ENCODE measurements around the gene GNAS. TPM values are rescaled to one million over a fixed set of nuclear protein-coding genes. Genes with fewer than 3 reads are reported as not detected.
A peak's percentile ranks its signal among the peaks of the same experiment; 100 is the strongest.

Gene GNAS
- total RNA-seq, 3 donors from 2014 or later (not counting 1 experiment from before 2014, with no cell fraction given) = 530 to 823 (median 582) TPM

DNA sequence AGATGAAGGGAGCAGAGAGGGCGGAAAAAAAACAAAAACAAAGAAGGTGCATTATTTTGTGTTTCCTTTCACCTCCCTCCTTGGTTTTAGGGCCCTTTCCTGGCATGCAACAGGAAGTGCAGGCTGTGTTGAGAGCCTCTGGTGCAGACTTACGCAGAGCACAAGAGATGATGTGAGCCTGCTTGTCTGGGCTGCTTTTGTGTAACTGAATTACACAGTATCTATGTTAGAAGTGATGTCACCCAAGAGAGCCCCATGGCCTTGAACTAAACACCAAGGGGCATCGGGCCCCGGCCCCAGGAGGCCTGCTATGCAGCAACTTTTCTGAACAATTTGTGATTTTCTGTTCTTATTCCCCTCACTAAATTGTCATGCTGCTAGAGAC, 25.5 kb downstream of the GNAS start:
- H3K27me3 Mint-ChIP-seq (ENCODE audit: low read depth in 2 of 2) = peaks cover 0 to 7% of the 10 kb centered on the region in 2 donors
- H3K27ac ChIP-seq (ENCODE audit: low read length) = no peak overlapping the region
- no peaks in the 10 kb centered on the region for H3K36me3 ChIP-seq (ENCODE audit: control insufficient read depth, insufficient read depth, low read length)
- intact Hi-C loops (cut with micrococcal nuclease) = no loop called here
- ATAC-seq (no peak), DNase-seq (peak in 1 of 2 donors; percentile 55)
- H3K9me3 Mint-ChIP-seq = no peaks in the 10 kb centered on the region
- H3K4me3 ChIP-seq (ENCODE audit: low read length) = no peak overlapping the region
- no peak overlapping the region for H3K27ac Mint-ChIP-seq
- H3K36me3 Mint-ChIP-seq = no peaks in the 10 kb centered on the region
- no peaks in the 10 kb centered on the region for H3K9me3 ChIP-seq (ENCODE audit: control insufficient read depth, insufficient read depth, low read length)
- WGBS (ENCODE audit: insufficient coverage) = 70% methylated on average over 4 of the region's 4 CpGs
- TF ChIP-seq CTCF (IDR thresholded peaks at IDR 0.05) = no peak
- no peak overlapping the region for H3K4me3 Mint-ChIP-seq
- H3K4me1 ChIP-seq (ENCODE audit: control insufficient read depth, insufficient read depth, low read length) = no peaks in the 10 kb centered on the region
- no peaks in the 10 kb centered on the region for H3K4me1 Mint-ChIP-seq
- no peaks in the 10 kb centered on the region for H3K27me3 ChIP-seq (ENCODE audit: control insufficient read depth, insufficient read depth, low read length)

DNA sequence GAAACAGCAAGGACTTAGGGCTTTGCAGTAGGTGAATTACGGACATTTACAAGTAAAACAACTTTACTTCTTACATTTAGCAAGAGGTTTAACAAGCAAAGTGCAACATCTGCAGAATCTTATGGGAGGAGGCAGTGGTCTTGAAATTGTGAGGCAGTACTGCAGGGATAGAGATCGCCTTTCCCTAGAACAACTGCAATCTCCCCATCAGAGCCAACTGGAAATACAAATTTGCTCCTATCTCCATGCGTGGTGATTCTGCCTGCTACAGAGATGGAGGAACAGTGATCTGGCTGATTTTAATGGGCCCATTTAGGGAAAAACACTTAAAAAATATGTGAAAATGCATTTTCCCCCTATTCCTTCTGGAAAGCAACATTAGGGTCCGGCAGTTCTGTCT, 25.9 kb downstream of the GNAS start:
- no peak for DNase-seq
- Mint-ChIP-seq H3K9me3 (no peaks in the 10 kb centered on the region), H3K4me3 (no peak overlapping the region), H3K36me3 (no peaks in the 10 kb centered on the region), H3K27ac (no peak overlapping the region), H3K4me1 (no peaks in the 10 kb centered on the region), H3K27me3 (ENCODE audit: low read depth in 2 of 2) (peaks cover 0 to 7% of the 10 kb centered on the region in 2 donors)
- no peak for ATAC-seq
- Histone ChIP-seq H3K4me1 (ENCODE audit: control insufficient read depth, insufficient read depth, low read length) (no peaks in the 10 kb centered on the region), H3K27me3 (ENCODE audit: control insufficient read depth, insufficient read depth, low read length) (no peaks in the 10 kb centered on the region), H3K9me3 (ENCODE audit: control insufficient read depth, insufficient read depth, low read length) (no peaks in the 10 kb centered on the region), H3K27ac (ENCODE audit: low read length) (no peak overlapping the region), H3K4me3 (ENCODE audit: low read length) (no peak overlapping the region), H3K36me3 (ENCODE audit: control insufficient read depth, insufficient read depth, low read length) (no peaks in the 10 kb centered on the region)
- 85% methylated on average over 3 of the region's 4 CpGs for WGBS (ENCODE audit: insufficient coverage)
- TF ChIP-seq CTCF (IDR thresholded peaks at IDR 0.05) = no peak
- intact Hi-C loops (cut with micrococcal nuclease) = no loop called here

DNA sequence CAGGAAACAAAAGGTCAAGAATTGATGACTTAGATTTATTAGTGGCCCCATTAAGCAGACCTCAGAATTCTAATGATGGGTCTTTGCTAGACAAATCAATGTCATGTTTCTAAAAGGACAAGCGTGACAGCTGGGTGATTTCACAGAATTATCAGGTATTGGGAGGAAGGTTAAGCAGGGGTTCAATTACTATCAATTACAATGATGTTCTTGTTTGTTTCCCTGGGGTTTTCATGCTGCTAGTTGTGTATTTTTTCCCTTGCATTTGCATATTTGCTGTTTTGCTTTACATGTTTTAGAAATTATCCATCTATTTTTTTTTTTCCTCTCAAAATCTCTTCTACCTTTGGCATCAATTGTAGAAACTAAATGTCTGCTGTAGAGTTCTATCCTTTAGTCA, 27.9 kb downstream of the GNAS start:
- Mint-ChIP-seq H3K4me3 (no peak overlapping the region), H3K36me3 (no peaks in the 10 kb centered on the region), H3K9me3 (no peaks in the 10 kb centered on the region), H3K4me1 (no peaks in the 10 kb centered on the region), H3K27me3 (ENCODE audit: low read depth in 2 of 2) (peaks cover 0 to 7% of the 10 kb centered on the region in 2 donors), H3K27ac (no peak overlapping the region)
- Histone ChIP-seq H3K9me3 (ENCODE audit: control insufficient read depth, insufficient read depth, low read length) (no peaks in the 10 kb centered on the region), H3K4me3 (ENCODE audit: low read length) (no peak overlapping the region), H3K36me3 (ENCODE audit: control insufficient read depth, insufficient read depth, low read length) (no peaks in the 10 kb centered on the region), H3K27me3 (ENCODE audit: control insufficient read depth, insufficient read depth, low read length) (no peaks in the 10 kb centered on the region), H3K27ac (ENCODE audit: low read length) (no peak overlapping the region), H3K4me1 (ENCODE audit: control insufficient read depth, insufficient read depth, low read length) (no peaks in the 10 kb centered on the region)
- intact Hi-C loops (cut with micrococcal nuclease) = no loop called here
- ATAC-seq = no peak
- WGBS (ENCODE audit: insufficient coverage) = 80% methylated on average over 1 of the region's 1 CpG
- TF ChIP-seq CTCF (IDR thresholded peaks at IDR 0.05) = no peak
- no peak for DNase-seq

GRCh38 chr20:58880994-58881752, 28.7 kb downstream of the GNAS start:
- no peak for ATAC-seq
- Mint-ChIP-seq H3K4me3 (no peak overlapping the region), H3K4me1 (no peaks in the 10 kb centered on the region), H3K27me3 (ENCODE audit: low read depth in 2 of 2) (peaks cover 0 to 7% of the 10 kb centered on the region in 2 donors), H3K27ac (no peak overlapping the region), H3K36me3 (no peaks in the 10 kb centered on the region), H3K9me3 (no peaks in the 10 kb centered on the region)
- Histone ChIP-seq H3K4me1 (ENCODE audit: control insufficient read depth, insufficient read depth, low read length) (no peaks in the 10 kb centered on the region), H3K4me3 (ENCODE audit: low read length) (no peak overlapping the region), H3K27me3 (ENCODE audit: control insufficient read depth, insufficient read depth, low read length) (no peaks in the 10 kb centered on the region), H3K9me3 (ENCODE audit: control insufficient read depth, insufficient read depth, low read length) (no peaks in the 10 kb centered on the region), H3K36me3 (ENCODE audit: control insufficient read depth, insufficient read depth, low read length) (no peaks in the 10 kb centered on the region), H3K27ac (ENCODE audit: low read length) (no peak overlapping the region)
- TF ChIP-seq CTCF (IDR thresholded peaks at IDR 0.05) = no peak
- DNase-seq = peak in 1 of 2 donors; percentile 32
- WGBS (ENCODE audit: insufficient coverage) = 85% methylated on average over 8 of the region's 9 CpGs
- intact Hi-C loops (cut with micrococcal nuclease) = no loop called here

Data from natural killer cell (primary cell).